OCI-M2 (cell line): ENCODE data around the gene CACNA1I.
A peak's percentile ranks its signal among the peaks of the same experiment; 100 is the strongest.
"Not testable (repeated sequence)": the region's sequence is repeated elsewhere in the genome, so short reads cannot be mapped to it uniquely, and the experiment has no call there.

Experiments used
- DNase-seq: peaks from one replicate; lab custom pipeline; 2025; ENCODE audit not compliant: unreplicated experiment; lab: John Stamatoyannopoulos, UW

Gene CACNA1I

DNA sequence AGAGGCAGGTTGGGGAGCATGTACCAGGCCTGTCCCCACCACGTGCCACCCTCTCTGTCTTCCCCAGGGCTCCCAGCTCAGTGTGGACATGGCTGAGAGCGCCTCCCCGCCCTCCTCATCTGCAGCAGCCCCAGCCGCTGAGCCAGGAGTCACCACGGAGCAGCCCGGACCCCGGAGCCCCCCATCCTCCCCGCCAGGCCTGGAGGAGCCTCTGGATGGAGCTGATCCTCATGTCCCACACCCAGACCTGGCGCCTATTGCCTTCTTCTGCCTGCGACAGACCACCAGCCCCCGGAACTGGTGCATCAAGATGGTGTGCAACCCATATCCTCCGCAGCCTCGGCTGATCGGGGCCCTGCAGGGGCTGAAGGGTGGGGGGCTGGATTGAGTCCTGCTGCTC, at the start of gene CACNA1I:
CACNA1I (plus strand) TSS at position 89 of the 400 bp plus-strand sequence; CDS start at position 89, 0 bp downstream.
- no peak for DNase-seq

DNA sequence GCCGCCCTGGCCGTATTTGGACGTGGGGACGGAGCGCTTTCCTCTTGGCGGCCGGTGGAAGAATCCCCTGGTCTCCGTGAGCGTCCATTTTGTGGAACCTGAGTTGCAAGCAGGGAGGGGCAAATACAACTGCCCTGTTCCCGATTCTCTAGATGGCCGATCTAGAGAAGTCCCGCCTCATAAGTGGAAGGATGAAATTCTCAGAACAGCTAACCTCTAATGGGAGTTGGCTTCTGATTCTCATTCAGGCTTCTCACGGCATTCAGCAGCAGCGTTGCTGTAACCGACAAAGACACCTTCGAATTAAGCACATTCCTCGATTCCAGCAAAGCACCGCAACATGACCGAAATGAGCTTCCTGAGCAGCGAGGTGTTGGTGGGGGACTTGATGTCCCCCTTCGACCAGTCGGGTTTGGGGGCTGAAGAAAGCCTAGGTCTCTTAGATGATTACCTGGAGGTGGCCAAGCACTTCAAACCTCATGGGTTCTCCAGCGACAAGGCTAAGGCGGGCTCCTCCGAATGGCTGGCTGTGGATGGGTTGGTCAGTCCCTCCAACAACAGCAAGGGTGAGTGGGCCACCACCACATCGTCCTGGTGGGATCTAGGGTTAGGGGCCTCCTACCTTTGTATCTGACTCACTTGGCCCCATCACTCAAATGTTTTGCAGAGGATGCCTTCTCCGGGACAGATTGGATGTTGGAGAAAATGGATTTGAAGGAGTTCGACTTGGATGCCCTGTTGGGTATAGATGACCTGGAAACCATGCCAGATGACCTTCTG, 49.3 kb upstream of the CACNA1I start:
- not testable (repeated sequence) for DNase-seq

DNA sequence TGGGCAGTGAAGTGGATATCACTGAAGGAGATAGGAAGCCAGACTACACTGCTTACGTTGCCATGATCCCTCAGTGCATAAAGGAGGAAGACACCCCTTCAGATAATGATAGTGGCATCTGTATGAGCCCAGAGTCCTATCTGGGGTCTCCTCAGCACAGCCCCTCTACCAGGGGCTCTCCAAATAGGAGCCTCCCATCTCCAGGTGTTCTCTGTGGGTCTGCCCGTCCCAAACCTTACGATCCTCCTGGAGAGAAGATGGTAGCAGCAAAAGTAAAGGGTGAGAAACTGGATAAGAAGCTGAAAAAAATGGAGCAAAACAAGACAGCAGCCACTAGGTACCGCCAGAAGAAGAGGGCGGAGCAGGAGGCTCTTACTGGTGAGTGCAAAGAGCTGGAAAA, 48.5 kb upstream of the CACNA1I start:
- DNase-seq = not testable (repeated sequence)

DNA sequence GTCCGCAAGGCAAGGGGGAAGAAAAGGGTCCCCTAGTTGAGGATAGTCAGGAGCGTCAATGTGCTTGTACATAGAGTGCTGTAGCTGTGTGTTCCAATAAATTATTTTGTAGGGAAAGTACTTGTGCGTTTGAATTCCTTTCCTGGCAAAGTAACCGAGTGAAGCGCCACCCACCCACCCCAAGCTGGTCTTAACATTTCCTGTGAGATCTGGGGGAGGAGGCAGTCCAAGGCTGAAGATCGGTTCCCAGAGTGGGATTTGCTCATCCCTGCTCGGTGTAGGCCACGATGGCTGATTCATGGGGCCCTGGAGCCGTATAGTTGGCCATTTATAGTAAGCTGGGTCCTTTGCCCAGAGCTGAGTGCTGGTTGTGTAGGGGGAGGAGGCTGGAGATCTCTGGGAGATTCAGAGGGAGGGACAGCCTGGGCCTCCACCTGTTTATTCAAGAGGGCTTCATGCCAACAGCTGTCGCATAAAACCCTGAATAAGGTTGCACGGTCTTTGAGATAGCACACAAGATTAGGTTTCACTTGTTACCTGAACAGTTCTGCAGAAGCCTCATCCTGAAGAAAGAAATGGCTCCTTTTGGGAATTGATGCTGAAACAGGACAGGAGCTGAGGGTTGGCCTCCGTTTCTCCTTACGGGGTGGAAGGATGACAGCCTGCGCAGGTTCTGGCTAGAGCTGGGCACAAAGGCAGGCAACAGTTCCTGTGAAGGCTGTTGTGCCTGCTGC, 47.8 kb upstream of the CACNA1I start:
- no peak for DNase-seq

DNA sequence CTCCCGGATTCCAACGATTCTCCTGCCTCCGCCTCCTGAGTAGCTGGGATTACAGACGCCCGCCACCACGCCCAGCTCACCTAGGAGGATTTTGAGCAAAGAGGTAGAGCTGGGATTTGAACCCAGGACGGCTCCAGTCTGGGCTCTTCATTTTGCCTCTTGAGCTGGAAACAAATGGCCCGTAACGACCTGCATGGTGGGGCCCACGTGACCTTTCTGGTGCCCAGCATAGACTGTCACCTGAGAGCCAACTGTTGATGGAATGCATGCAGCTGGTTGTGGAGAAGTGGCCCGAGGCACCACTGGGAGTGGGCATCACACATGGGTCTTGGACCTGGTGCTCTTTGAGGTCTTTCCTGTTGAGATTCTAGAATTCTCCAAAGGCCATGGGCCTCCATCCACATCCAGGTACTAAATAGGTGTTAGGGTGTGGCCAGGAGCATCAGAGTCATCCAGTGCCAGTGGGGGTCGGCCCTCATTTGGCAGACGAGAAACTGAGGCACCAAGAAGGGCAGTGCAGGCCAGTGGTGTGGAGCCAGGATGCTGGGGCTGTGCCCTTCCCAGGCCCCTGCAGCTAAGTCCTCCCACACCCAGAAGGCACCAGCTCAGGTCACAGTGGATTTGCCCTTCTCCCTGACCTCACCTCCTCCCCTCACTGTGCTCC, 46.3 kb upstream of the CACNA1I start:
- no peak for DNase-seq

DNA sequence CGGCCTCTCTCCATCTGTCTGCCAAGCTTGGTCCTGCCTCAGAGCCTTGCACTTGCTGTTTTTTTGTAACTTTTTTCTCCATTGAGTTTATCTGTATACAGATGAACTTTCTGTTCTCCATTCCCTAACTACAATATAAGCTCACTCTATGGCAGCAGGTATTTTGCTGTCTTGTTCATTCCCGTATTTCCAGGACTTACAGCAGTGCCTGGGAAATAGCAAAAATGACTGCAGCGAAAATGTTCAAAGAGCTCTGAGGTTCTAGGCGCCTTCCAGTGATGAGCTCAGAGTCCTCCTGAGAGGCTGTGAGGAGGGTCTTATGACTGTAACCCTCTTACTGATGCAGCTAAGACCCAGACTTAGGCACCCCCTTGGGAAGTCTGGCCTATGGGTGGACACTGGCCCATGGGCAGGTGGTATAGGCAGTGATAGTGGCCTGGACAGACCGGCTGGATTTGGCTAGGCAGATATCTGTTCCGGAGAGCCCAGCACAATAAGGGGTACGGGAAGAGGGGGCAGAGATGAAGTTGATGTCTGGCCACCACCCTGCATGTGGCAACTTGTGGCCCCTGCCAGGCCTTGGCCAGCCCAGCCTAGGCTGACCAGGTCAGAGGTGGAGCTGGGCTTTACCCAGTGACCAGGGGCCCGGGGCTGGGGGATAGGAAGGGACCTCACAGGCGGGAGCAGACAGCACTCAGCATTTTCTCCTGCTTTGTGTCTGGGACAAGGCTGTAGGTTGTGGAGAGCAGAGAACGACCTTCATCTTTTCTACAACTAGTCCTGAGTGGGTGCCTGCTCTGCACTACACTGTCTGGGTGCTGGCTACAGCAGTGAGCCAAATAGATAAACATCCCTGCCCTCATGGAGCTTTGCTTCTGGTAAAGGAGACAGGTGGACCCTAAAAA, 45.5 kb upstream of the CACNA1I start:
- DNase-seq = no peak

DNA sequence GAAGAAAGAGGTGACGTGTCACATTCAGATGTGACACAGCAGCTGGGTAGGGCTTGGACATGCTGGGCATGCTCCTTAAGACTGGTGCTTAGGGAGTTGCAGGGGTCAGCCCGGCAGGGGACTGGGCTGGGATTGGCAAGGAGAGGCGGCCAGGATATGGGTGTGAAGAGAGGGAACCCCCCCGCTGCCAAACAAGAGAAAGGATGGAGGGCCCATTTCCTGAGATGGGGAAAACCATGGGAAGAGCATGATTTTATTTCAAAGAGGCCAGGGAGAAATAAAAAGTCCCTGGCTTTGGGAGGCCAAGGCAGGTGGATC, 44.9 kb upstream of the CACNA1I start:
- no peak for DNase-seq

DNA sequence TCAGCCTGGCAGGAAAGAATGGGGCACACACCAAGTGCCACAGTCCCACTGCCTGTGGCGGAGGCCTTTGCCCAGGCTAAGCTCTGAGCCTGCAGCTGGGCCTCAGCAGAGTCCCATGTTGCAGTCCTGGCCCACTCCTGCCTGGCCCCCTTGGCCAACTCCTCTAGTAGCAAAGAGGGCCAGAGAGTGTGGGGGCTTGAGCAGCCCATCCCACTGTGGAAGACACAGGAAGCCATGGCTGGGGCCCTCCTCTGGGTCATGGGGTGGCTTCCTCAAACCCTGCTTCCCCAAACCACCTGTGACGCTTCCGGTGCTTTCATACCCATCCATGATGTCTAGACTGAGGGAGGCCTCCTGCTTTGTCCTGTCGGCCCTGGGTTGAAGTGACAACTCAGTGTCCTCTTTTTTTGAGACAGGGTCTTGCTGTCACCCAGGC, 43.8 kb upstream of the CACNA1I start:
- no peak for DNase-seq

DNA sequence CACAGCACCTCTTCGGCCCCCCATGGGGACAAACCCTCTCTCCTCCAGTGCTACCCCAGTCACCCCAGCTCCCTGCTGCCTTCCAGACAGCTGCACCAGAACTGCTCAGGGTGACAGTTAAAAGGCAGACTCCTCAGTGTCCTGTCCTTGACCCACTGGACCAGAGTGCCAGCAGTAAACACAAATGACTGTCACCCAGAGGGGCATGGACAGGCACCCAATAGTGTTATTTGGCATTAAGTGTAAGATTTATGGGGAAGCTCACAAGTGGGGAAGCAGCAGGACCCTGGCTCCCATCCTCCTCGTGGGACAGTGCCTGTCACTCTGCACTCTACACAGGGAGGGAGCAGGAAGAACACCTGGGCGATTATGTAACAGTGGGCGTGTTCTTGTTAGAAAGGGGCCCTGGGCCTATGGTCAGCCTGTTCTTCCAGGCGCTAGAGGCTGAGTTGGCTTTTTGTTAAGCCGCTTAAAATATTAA, 43.0 kb upstream of the CACNA1I start:
- DNase-seq = no peak

DNA sequence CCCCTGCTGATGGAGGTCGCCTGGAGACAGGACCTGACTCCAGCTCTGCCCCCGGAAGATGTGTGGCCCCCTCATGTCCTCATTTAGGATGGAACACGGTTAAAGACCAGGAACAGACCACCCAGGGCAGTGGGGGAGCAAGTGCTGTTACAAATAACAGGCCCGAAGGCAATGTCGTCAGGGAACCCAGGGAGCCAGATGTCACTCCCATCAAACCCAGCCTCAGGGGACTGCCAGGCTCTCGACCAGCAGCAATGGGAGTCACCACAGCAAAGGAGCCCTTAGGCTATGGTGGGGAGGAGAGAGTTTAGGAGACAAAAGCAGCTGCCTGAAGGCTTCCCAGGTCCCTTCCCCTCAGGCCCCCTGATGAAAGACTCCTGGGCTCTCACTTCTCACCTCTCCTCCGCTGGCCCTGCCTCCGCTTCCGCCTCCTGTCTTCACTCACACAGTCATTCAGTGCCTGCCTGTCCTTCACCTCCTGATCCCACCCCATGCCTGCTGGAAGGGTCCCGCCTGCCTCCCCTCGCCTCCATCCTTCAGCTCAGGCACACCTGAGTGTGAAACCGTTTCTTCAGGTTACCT, 42.4 kb upstream of the CACNA1I start:
- DNase-seq = no peak

DNA sequence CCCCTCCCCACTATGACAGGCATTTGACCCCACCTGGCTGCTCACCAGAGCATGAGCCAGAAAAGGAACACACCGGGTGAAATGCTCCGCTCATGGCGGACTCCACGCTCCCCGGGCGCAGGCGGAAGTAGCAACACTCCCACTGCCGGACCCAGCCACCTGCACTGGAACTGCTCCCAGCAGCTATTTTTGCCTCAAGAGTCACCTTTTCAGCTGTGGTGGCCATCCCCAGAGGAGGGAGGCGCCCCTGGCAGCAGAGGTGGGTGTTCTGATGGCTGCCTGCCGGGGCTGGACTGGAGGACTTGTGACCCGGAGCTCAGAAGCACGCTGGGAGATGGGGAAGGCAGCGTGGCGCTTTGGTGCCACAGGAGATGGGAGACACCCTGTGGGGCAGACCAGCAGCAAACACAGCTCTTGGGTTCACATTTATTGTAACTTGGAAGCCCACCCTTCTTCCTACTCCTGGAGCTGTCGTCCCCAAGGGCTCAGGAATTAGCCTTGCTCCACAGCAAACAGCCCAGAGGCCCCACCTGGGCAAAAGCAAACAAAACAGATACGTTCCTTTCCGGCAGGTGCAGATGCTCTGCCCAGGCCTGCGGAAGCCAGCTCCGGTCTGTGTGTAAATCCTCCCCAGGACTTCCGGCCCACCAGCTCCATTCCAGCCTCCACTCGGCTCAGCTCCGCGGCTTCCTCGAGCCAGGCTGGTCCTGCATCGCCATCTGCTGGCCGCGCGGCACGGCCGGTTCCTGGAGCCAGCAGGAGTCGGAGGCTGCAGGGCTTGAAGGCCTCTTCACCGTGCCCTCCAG, 41.7 kb upstream of the CACNA1I start:
- peak; percentile 44 for DNase-seq

DNA sequence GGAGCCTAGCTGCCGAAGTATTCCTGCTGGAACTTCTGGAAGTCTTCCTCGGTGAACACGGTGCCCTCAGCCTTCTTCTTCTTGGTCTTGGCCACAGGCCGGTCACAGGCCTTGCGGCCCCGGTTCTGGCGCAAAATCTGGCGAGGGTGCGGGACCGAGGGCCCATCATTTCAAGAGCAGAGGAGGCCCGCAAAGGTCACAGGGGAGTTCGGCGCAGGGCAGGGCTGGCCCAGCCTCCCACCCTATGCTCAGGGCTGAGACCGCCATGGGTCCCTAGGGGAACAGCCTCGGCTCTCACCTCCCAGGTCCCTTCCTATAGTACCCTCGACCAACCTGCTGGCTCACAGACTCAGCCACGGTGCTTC, 41.1 kb upstream of the CACNA1I start:
- DNase-seq = no peak

DNA sequence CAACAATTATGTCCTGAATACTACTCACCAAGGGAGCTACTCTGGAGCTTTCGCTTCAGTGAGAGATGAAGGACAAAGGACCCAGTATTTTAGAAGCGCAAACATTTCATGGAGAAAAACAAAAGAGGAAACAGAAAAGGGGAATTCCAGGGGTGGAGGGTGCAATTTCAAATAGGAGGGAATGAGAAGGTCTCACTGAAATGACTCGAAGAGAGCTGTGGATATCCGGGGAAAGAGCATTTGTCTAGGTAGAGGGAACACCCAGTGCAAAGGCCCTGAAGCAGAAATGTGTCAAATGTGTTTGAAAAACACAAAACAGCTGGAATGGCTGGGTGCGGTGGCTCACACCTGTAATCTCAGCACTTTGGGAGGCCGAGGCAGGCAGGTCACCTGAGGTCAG, 40.4 kb upstream of the CACNA1I start:
- no peak for DNase-seq

DNA sequence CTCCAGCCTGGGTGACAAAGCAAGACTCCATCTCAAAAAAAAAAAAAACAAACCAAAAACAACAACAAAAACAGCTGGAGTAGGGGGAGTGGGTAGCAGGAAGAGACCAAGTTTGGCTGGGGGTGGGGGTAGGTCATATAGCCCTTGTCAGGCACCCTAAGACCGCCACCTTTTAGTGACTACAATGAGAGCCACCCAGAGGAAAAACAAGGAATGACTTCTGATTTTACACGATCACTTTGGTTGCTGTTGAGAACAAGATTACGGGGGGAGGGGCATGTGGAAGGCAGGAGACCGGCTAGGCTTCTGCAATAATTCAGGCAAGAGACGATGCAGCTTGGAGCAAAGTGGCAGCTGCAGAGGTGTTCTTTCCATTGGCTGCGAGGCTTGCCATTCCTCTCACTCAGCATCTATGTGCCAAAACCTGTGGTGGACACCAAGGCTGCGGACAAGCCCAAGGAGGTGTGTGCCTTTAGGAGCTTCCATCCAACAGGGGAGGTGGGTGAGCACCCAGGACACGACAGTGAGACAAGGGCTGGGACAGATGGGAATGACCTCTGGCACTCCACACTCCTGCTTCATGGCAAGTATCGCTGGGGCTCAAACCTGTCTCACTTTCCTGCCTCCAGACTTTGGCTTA, 39.7 kb upstream of the CACNA1I start:
- no peak for DNase-seq

DNA sequence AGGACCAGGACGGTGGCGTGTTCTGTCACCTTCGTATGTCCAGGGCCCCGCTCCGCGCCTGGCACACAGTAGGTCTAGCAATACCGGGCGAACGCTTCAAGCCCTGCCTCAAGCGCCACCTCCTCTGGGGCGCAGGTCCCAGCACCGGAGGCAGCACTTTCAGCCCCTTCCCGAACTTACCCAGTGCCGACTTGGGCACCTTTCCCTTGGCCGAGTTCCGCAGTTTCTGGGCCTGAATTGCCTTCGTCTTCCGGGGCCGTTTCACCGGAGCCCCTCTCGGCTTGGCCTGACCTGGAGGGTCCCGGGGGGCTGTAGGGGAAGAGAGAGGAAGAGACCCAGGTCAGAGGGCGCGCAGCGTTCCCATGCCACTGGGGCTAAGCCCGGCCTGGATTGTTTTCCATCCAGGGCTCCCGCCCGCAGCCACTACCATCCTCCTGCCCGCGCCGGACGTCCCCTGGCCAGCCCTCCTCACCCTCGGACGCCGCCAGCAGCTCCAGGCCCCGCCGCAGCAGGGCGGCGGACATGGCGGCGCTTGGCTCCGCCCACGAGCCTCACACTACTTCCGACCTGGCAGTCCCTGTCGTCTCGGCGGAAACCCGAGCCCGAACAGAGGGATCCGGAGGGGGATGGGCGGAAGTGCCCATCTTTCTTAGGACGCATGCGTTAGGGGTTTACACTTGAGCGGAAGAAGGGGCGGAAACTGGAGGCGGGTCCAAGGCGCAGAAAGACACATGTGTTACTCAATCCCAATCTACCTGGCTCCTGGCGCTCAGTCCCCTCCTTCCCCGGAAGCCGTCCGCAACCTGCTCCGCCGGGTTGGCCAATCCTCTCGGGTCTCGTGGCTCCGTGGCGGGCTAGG, 38.1 kb upstream of the CACNA1I start, which contains the start of gene RPS19BP1:
RPS19BP1 (minus strand) TSS at position 534 of the 859 bp plus-strand sequence; CDS start at position 524, 10 bp downstream.
- peak; percentile 79 for DNase-seq

DNA sequence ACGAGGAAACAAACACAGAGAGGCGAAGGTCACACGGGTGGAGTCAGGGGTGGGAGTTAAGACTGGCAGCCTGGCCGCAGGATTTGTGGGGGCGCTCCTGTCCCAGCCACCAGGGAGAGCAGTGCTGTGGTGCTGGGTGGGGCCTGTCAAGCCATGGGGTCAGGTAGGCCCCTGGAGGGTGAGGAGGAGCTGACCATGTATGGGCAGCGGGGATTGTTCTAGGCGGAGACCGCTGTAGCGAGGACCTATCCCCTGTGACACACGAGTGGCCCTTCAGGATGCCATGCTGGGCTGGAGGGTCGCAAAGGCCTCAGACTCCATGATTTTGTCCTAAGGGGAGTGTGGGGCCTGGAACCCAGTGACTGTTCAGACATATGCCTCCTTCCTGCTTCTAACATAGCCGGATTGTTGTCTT, 36.5 kb upstream of the CACNA1I start:
- no peak for DNase-seq

DNA sequence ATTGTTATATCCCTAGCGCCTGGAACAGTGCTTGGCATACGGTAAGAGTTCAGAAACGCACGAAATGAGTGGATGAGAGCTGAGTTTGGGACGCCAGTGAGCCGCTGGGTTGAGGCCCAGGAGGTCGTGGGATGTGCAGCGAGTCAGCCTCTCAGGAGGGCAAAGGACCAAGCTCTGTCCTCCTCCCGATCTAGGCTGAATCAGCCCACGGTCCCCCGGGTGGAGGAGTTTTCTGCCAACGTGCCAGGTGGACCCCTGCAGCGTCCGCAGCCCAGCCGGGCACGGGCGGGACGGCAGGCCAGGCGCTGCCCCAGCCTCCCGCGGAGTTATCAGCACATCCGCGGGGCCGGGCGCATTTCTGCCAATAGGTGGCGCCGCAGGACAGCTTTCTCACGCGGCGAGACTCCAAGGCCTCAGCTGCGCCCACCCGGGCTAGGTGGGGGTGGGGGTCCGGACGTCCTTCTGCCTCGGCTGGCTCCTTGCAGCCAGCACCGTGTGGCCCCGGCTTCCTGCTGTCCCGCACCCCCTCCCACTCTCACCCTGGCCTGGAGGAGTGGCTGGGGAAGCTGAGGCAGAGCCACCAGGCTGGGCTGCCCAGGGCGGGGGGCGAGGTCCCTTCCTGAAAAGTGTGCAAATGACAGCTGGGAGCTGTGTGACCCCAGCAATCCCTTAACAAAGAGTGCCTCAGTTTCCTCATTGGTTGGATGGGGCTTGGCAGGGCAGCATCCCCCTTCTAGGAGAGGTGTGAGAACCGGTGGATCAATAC, 35.8 kb upstream of the CACNA1I start:
- DNase-seq = no peak
